ENCODE measurements around the gene CELF1.

The CELF1 gene

GRCh38 chr11:47498584-47499152, 54.3 kb downstream of the CELF1 start:
- no peaks in the 10 kb centered on the region for H3K9me3 ChIP-seq
- peaks cover 13% of the 10 kb centered on the region for H3K36me3 ChIP-seq
- no peak overlapping the region for H3K4me3 ChIP-seq (ENCODE audit: low read depth in 1 of 2, low read length in 1 of 2)
- H3K27me3 ChIP-seq: no peaks in the 10 kb centered on the region
- H3K4me1 ChIP-seq (ENCODE audit: control insufficient read depth in 1 of 2, insufficient read depth in 1 of 2, low read depth in 1 of 2, low read length in 1 of 2): peaks cover 34 to 40% of the 10 kb centered on the region in 2 experiments
- H3K27ac ChIP-seq: peak overlapping the region; percentile 90
- TF ChIP-seq, protein P1, sequence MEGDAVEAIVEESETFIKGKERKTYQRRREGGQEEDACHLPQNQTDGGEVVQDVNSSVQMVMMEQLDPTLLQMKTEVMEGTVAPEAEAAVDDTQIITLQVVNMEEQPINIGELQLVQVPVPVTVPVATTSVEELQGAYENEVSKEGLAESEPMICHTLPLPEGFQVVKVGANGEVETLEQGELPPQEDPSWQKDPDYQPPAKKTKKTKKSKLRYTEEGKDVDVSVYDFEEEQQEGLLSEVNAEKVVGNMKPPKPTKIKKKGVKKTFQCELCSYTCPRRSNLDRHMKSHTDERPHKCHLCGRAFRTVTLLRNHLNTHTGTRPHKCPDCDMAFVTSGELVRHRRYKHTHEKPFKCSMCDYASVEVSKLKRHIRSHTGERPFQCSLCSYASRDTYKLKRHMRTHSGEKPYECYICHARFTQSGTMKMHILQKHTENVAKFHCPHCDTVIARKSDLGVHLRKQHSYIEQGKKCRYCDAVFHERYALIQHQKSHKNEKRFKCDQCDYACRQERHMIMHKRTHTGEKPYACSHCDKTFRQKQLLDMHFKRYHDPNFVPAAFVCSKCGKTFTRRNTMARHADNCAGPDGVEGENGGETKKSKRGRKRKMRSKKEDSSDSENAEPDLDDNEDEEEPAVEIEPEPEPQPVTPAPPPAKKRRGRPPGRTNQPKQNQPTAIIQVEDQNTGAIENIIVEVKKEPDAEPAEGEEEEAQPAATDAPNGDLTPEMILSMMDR (IDR thresholded peaks at IDR 0.05): no peak

DNA sequence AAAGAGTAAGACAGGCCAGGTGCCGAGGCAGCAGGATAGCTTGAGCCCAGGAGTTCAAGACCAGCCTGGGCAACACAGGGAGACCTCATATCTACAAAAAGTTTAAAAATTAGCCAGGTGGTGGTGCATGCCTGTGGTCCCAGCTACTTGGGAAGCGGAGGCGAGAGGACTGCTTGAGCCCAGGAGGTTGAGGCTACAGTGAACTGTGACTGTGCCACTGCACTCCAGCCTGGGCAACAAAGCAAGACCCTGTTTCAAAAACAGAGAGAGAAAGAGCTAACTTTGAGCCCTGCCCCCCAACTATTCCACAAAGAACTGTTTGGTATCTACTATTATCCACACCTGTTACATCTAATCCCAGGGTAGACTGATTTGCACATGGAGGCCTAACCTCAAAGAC, 54.8 kb downstream of the CELF1 start:
- H3K4me1 ChIP-seq (ENCODE audit: control insufficient read depth in 1 of 2, insufficient read depth in 1 of 2, low read depth in 1 of 2, low read length in 1 of 2): peaks cover 34 to 40% of the 10 kb centered on the region in 2 experiments
- peak overlapping the region; percentile 90 for H3K27ac ChIP-seq
- H3K36me3 ChIP-seq: peaks cover 13% of the 10 kb centered on the region
- no peaks in the 10 kb centered on the region for H3K9me3 ChIP-seq
- no peaks in the 10 kb centered on the region for H3K27me3 ChIP-seq
- TF ChIP-seq, protein P1 (IDR thresholded peaks at IDR 0.05): no peak
- no peak overlapping the region for H3K4me3 ChIP-seq (ENCODE audit: low read depth in 1 of 2, low read length in 1 of 2)

DNA sequence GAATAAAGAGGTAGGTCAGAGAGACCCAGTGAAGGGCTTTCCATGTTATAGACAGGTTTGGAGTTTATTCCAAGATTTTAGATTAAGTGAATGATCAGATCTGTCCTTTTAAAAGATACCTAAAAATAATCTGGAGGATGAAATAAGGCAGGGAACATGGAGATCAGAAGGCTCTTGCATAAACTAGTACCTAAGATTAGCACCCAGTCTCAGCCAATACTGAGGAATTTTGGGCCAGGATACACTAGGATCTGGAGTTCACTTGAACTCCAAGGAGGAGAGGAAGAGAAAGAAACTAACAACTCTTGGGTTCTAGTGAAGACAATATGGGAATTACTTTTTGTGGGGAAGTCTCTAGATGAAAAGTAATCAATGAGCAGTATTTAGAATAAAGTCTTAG, 56.1 kb downstream of the CELF1 start:
- H3K27me3 ChIP-seq: no peaks in the 10 kb centered on the region
- H3K4me3 ChIP-seq (ENCODE audit: low read depth in 1 of 2, low read length in 1 of 2): no peak overlapping the region
- H3K9me3 ChIP-seq: no peaks in the 10 kb centered on the region
- H3K36me3 ChIP-seq: peaks cover 20% of the 10 kb centered on the region
- H3K27ac ChIP-seq: no peak overlapping the region
- TF ChIP-seq, protein P1 (IDR thresholded peaks at IDR 0.05): no peak
- H3K4me1 ChIP-seq (ENCODE audit: control insufficient read depth in 1 of 2, insufficient read depth in 1 of 2, low read depth in 1 of 2, low read length in 1 of 2): peaks cover 34 to 40% of the 10 kb centered on the region in 2 experiments

DNA sequence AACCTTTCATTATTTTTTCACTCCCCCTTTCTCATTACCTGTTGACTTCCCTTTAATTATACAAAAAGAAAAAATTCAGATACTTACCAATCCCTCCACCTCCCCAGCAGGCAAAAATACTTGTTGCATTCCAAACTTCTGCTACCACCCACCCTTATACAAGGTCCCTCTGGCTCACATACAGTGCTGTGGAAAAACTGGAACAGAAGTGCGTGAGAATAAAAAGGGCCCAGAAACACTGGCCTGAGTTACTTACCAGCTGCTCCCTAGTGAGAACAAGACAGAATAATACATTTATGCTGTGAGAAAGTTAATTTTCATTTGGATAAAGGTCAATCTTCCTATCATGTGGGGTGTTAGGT, 57.1 kb downstream of the CELF1 start:
- no peaks in the 10 kb centered on the region for H3K9me3 ChIP-seq
- no peaks in the 10 kb centered on the region for H3K27me3 ChIP-seq
- no peak overlapping the region for H3K4me3 ChIP-seq (ENCODE audit: low read depth in 1 of 2, low read length in 1 of 2)
- H3K4me1 ChIP-seq (ENCODE audit: control insufficient read depth in 1 of 2, insufficient read depth in 1 of 2, low read depth in 1 of 2, low read length in 1 of 2): peaks cover 34 to 40% of the 10 kb centered on the region in 2 experiments
- TF ChIP-seq, protein P1 (IDR thresholded peaks at IDR 0.05): no peak
- H3K36me3 ChIP-seq: peaks cover 20% of the 10 kb centered on the region
- H3K27ac ChIP-seq: peak overlapping the region; percentile 57

- Histone ChIP-seq H3K4me1 (ENCODE audit: control insufficient read depth in 1 of 2, insufficient read depth in 1 of 2, low read depth in 1 of 2, low read length in 1 of 2) (peaks cover 33 to 37% of the 10 kb centered on the region in 2 experiments), H3K27ac (peak overlapping the region; percentile 57), H3K27me3 (no peaks in the 10 kb centered on the region), H3K4me3 (ENCODE audit: low read depth in 1 of 2, low read length in 1 of 2) (no peak overlapping the region), H3K9me3 (no peaks in the 10 kb centered on the region), H3K36me3 (peaks cover 20% of the 10 kb centered on the region)
- TF ChIP-seq, protein P1 (IDR thresholded peaks at IDR 0.05): no peak
These were observed 57.7 kb downstream of the CELF1 start for GRCh38 chr11:47495011-47495855.
